Hematopoietic multipotent progenitor cell treated with erythropoietin and hydrocortisone succinate and interleukin-3 and kit ligand, for 6 days (in vitro differentiated cells): ENCODE measurements around the gene PCDH9.

Source experiments
- DNase-seq: peaks from one replicate; pipeline ENCODE4 v3.0.0-alpha.2; 2015

Gene PCDH9

DNA sequence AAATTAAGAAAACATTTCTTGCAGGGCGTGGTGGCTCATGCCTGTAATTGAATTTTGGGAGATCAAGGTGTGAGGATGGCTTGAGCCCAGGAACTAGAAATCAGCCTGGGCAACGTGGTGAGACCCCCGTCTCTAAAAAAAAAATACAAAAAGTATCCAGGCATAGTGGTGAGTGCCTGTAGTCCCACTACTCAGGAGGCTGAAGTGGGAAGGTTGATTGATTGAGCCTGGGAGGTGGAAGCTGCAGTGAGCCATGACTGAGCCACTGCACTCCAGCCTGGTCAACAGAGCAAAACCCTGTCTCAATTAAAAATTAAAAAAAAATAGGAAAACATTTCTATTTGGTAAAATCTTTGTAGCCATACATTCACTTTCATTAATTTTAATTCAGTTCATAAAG is 526.5 kb downstream of the PCDH9 start:
- DNase-seq: no peak

DNA sequence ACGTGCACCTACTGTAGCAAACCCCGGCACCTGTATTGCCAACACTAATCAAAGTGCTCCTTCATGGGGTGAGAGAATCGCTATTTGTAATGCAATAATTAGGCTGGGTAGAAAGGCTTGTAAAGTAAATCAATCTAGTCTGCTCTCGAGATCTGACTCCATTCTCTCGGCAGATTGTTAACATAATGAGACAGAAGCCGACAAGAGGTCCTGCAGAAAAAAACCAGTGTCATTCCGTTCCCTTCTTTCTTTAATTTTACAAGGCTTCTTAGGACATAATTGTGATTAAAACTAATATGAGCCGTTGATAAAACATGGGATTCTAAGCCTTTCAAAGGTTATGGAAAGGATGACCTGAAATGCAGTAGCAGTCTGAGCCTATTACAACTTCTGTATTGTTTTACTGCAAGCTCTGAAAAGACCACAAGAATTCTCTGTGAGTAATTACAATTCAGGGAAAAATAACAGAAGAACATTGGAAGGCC is 530.0 kb downstream of the PCDH9 start:
- no peak for DNase-seq

DNA sequence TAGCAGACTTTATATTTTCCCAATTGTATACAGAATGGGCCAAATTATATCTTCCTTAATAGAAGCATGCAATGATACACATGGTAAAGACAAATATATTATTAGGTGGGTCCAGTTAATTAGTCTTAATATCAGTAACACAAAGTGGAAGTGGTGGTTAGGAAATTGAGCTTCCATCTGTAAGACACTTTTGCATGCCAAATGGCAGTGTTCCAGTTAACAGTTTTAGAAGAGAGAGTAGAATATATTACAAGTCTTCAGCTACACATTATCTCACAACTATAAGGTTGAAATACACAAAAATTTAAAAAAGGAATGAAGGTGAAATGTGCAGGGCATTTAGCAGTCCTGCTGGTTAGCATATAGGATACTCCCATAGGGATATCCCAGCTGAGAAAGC is 536.5 kb downstream of the PCDH9 start:
- DNase-seq: no peak

DNA sequence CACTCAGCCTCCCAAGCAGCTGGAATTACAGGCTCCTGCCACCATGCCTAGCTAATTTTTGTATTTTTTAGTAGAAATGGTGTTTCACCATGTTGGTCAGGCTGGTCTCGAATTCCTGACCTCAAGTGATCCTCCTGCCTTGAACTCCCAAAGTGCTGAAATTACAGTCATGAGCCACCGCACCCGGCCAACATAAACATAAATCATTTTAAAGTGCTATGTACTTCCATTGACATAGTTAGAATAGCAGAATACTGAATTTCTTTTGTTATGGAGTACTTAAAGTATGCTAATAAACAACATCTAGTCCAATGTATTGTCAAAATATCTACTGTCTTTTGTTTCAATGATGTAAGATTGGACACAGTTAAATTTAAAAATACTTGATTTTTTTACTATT is 539.0 kb downstream of the PCDH9 start:
- DNase-seq: no peak

DNA sequence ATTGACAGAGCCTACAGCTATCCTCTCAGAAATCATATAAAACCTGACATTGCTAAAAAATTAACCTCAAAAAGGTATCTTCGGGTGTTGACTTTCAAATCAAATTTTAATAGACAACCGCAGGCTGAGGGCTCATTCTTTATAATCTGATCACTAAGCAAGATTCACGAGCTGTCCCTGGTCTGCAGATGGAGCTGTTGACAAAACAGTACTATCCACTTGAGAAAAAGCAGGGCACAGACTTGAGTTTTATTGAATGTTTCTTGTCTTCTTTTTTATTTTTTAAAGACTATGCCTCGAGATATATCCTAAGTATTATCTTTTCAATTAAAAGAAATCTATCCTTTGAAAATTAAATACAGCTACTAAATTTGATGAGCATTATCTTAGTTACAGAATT is 540.5 kb downstream of the PCDH9 start:
- no peak for DNase-seq

DNA sequence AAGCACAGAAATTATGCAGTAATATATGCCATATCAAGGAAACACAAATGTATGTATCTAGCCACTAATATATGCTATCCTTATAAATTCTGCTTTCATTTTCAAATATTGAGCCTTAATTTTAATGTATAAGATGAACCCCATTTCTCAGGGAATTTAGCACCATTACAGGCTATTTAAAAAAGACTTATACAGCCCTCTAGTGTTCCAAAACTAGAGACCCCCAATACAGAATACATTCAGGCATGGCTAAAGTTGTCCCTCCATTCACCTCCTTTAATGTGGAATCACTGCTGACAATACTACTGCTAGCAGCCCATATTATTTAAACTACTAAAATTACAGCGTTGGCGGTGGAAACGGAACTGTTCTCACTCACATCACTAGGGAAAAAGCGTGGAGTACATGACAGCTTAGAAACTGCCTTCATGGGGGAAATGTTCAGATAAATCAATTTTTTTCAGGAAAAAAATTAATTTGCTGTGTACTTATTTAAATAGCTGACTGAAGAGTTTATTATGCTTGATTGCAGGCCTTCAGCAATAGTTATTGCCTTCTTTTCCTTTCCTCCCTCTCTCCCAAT is 541.0 kb downstream of the PCDH9 start:
- peak; percentile 3 for DNase-seq

DNA sequence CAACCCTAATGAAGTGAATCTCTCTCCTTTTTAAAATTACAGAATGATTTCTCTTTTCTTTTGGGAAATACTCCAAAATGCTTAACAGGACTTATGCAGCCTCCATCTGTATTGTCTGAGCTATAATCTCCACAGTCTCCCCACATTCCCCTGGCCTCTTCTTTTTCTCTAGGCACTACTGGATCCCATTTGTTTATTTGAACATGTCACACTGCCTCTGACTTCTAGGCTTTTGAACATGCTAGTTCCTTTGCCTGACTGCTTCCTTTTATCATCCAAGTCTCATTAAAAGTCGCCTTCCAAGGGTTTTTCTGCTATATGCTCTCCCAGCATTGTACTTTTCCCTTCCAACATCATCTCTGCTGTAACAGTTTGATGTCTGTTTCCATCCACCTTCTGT is 548.7 kb downstream of the PCDH9 start:
- DNase-seq: no peak

DNA sequence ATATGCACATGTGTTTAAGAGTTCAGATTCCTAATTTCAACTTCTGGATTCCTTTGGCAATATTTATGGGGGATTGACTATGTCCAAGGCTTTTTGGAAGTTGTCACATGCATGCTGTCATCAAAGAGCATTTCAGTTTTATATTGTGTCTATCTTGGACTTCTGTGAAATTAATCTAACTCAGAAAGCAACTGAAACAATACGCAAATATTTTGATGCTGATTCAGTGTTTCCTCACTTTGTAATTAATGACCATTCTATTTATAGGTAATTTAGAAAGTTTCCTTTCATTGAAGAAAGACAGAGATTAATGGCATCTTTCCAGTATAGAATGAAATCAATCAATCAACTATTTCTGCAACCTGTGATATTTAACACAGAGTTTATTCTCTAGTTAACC is 550.1 kb downstream of the PCDH9 start:
- DNase-seq: no peak

DNA sequence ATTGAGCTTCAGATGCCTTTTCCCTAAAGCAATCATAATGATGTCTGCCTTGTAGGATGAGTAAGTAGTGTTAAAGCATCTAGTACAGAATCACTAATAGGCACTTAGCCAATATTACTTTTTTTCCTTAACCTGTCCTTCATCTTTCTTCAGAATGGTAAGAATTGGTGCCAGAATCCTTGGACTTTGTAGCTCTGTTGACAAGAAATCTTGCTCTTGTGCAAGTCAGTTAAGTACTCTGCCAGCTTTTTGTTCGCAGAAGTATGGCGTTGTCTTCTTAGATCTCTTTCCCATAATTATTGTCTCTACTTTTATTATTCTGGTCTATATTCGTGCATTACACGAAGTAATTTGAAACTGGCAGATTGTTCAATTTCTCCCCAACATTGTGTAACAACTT is 554.5 kb downstream of the PCDH9 start:
- no peak for DNase-seq

DNA sequence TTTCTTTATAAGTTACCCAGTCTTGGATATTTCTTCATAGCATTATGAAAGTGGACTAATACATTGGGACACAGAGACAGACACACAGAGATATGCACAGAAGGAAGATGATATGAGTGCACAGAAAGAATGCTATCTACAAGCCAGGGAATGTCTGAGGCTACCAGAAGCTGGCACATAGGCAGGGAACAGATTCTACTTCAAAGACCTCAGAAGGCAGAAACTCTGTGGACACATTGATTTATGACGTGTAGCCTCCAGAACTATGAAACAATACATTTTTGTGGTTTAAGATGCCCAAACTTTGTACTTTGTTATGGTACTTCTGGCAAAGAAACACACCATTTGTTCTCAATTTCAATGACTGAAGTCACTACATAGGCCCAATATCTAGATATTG is 556.7 kb downstream of the PCDH9 start:
- DNase-seq: no peak

DNA sequence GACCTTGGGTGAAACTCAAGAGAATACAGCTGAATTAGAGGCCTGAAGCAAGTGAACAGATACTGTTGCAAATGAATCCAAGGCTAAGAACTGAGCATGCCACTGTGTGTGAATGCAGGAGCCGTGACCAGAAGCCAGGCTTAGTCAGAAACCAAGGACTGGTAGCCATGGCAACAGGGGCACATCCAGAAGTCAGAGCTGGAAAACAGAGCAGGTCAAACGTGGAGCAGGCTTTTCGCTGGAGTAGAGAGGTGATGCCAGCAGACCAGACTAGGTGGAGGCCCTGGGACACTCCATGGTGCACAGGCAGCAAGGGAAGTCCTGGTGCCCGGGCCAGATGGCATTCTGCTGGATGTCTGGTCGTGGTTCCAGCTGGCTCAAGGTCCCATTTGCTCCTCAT is 564.1 kb downstream of the PCDH9 start:
- no peak for DNase-seq

DNA sequence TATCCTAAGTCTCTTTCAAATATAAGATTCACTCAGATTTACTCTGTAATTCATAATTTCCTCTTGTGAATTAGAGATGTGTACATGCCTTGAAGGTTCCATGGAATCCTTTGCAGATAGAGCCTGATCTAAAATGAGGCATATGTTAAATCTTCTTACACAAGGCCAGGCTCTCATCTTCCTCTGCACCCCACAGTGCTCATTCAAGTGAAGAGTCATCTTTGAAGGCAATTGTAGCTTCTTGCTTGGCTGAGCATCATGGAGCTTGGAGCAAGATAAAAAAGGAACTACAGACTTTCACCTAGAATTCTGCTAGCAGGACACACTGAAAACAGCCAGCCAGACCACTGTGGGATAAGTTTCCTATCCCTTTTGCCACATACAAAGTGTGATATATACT is 566.4 kb downstream of the PCDH9 start:
- no peak for DNase-seq

DNA sequence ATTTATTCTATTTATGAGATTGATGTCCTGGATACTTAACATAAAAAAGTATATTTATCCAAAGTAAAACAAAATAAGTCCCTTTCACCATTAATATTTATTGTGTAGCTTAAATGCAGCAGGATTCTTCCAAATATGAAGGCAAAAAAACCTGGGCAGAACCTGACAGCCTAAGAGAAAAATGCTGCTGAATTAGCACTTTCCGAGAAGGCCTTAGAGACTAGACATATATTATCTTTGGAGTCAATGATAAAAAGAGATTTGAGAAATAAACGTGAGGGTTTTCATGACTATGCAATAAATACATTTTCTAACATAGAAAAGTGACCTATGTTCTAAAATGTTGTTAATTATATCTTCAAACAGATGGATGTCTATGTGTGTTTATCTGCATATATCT is 566.9 kb downstream of the PCDH9 start:
- DNase-seq: no peak

DNA sequence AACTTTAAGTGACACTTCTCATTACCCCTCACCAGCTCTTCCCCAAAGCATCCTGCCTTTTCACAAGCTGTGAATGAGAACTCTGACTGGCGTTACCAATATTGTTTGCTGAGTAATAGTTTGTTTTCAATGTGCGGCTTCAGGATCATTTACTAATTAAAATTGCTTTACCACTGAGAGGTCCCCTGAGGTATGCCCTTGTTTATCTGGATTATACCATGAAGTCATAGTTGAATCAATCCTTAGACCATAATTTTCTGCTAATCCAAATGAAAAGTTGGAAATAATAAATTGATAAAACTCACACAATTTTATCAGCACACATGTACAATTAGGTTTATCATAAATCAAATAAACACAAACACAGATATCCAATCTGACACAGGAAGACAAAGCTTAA is 568.8 kb downstream of the PCDH9 start:
- DNase-seq: no peak

DNA sequence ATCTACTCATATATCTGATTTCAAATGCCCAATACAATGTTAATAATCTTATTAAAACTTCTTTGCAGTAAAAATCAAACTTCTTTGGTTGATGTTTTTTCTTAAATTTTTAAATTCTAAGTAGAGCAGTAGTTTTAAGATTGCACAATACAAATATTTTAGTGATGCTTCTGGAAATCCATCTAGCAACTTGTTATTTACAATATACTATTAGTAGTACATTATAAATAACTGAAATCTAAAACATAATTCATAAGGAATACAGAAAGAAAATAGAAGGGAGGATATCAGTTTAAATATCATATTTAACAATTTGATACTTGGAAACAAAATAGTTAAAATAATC is 569.7 kb downstream of the PCDH9 start:
- DNase-seq: no peak

DNA sequence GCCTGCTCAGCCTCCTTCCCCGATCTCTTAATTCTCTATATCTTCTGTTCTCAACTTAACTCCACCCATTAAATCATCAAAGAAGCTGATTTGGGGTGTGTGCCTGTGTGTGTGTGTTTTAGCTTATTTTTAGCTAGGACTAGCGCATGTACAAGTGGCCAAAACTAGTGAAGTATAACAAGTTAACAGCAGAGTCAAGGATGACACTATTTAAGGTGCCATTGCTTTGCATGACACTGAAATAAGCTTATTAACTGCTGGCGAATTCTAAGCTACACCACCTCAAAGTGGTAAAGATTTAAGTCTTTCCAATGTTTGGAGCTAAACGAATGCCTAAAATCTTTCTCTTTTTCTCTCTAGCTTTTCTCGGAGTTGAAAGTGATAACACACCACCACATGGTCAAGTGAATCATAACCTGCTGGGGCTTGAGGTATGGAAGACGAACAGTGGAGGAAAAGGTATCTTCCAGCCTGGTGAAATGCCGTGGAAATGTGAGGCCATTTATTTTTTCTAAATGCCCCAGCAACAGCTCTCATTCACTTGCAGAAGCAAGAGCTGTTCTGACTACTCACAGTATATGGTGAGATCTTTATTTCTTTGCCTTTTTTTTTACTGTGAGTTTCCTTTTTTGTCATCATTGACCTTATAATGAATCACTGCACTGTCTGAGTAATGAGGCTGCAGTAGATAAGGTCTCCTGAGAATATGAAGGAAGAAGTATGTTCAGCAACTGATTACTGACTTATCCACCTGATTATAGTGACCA is 570.3 kb downstream of the PCDH9 start:
- no peak for DNase-seq

DNA sequence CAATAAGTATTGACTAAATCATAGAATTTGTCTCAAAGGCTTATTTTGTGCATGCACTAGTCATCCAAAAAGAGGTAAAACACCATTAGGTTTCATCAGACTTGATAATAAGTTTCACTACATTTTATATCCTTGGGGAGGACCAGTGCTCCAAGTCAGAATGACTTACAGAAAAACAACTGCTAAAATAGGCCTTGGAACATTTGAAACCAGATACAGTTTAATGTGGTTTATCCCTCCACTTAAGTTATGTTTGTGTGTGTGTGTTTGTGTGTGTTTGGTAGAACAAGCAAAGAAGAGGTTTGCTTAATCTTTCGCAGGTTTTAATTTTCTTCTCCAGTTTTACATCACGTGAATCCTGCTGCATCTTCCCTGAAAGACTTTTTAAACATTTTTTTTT is 570.9 kb downstream of the PCDH9 start:
- no peak for DNase-seq

DNA sequence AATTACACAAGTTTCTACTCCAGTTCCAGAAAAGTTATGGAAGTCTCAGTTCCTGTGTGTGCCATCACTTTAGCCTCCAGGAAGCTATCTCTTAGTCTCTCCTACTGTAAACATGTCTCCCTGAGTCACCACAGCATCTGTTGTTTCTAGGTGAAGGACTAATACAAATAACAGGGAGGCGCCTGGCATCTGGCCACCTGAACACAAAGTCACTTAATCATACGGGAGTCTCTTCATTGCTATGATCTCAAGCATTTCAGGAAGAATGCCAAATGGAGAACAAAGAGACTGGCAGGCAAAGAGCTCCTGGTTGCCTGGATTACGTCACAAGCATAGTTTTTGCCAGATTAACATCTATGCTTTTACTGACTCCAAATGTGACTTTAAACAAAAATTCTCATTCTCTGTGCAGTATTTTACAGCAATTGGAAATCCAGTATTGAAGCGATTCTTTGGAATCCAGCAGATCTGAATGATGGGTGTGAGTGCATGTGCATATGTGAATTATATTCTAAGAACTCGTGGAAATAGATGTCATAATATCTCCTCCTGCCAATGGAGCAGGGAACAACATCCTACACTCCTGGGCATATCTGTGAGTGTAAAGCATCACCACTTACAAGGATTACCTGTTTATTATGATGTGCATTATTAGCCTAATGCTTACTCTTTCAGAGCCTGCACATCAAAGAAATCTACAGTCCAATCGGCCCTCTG is 572.8 kb downstream of the PCDH9 start:
- DNase-seq: no peak

DNA sequence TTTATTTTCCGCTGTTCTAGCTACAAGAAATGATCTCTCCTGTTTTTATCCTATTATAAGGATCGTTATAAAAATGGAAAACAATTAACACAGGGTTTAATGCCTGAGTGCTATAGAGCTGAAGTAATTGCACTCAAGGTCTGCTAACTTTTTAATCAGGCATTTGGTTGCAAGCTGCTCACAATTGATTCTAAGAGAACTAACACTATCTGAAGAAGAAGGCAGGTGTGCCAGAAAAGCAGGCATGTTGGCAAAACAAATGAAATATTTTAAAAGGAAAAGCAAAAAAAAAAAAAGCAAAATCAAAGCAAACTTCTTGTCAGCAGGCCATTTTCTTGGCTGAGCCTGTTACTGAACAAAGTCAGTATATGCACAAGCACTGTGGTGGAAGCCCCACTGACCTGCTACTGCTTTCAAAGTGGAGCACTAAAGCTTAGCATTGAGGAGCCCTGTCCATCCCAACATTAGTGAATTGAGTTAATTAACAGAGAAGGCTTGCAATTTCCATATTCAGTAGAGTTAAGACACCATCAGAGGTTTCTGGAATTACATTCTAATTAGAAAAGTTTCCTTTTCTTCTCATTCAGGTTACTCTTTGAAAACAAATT is 574.2 kb downstream of the PCDH9 start:
- DNase-seq: no peak

DNA sequence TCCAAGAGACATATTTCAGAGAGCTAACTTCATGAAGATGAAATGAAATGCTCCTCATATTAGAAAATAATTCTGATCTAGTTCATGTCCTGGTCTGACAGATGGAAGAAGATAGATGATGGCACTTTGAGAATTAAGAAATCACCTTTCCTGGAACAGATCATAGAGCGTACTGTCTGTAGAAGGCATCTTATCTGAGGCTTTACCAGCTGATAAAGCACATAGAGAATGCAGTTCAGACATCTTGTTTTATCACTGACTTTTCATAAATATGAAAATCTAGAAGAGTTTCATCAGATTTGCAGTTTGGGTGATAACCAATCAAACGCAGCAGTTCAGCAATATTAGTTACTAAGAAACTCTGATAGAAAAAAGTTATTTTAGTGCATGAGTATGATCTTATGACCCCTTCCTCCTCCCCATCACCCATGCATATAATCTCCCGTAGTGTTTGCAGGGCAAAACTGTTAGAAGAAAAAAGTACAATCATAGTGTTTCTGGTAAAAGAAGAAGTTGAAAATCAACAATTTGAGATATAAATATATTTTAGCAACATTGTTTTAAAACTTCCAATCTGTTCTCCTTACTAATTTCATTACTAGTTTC is 585.2 kb downstream of the PCDH9 start:
- DNase-seq: no peak

DNA sequence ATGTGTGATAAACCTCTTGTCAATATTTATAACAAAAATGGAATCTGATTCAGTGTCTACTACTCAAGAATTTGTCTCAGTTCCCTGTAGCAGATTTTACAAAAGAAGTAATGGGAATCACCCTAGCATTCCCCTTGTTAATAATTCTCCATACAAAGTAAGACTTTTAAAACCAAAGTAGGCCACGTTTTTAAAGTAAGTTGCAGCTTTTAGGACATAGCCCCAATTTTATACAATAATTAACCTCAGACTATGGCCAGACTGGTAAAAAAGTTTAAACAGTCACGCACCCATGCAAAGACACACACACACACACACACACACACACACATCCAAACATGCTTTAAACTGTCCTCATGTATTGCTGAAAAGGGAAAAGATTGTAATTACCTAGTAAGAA is 589.9 kb downstream of the PCDH9 start:
- DNase-seq: no peak

DNA sequence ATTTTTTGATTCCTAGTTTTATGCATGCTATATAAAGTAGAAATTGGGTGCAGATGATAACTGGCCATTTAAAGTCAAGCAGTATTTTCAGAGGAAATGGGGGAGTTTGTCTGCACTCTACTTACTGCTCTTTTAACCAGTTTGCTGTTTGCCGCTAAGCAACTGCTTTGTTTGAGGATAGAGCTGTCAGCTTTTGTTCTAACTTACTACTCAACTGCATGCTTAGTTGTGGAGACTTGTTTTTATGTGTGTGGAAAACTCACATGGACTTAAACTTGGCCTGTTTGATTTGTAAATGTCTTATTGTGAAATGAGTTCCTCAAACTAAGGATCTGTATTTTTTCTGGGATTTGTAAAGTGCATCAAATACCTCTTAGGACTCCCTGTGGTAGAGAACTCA is 591.1 kb downstream of the PCDH9 start:
- DNase-seq: no peak

DNA sequence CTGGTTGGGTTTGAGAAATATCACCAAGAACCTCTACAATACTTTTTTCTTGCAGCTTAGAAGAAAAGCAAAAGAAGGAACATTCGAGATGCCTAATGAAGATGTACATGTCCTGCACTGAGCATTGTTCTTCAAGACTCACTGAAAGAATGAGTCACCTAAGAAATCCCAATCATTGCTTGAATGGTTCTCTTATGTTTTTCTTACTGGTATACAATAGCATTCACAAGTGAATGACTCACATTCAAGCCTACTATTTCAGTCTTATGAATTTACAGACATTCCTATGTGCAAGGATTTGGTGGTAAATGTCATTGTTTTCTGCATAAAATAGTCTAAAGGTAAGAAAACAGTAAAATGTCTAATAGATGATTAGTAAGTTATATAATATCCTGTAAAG is 594.6 kb downstream of the PCDH9 start:
- DNase-seq: no peak

DNA sequence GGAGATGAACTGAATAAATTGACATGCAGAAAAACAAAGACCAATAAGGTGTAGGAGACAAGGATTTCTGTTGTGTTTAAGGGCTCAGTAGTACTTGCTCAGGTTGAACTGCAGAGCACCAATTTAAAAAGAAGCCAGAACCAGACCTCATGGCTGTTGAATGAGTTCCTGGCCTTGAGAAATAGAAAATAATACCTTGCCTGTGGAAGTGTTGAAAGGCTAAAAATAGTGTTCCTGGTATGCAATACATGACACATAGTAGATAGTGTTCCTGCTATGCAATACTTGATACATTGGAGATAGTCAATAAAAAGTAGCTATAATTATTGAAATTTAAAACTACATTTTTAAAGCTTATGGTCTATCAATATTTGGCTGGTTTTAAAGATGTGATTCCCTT is 595.8 kb downstream of the PCDH9 start:
- no peak for DNase-seq
